DND-41 (cell line): ENCODE data around the gene DTYMK.

Experiments used
- EZH2 ChIP-seq: IDR thresholded peaks from 3 replicates; pipeline ENCODE4 v1.6.1; 2012; ENCODE audit warnings: borderline replicate concordance, low read depth, mild to moderate bottlenecking, moderate library complexity, low read length, inconsistent platforms; ENCODE audit not compliant: severe bottlenecking
- TF ChIP-seq, protein P1 (sequence below): IDR thresholded peaks from 2 replicates; pipeline ENCODE4 v1.5.1; 2012; ENCODE audit warnings: borderline replicate concordance, low read length, moderate library complexity, mild to moderate bottlenecking; ENCODE audit not compliant: poor library complexity, severe bottlenecking; ENCODE audit errors: extremely low read depth

DNA sequence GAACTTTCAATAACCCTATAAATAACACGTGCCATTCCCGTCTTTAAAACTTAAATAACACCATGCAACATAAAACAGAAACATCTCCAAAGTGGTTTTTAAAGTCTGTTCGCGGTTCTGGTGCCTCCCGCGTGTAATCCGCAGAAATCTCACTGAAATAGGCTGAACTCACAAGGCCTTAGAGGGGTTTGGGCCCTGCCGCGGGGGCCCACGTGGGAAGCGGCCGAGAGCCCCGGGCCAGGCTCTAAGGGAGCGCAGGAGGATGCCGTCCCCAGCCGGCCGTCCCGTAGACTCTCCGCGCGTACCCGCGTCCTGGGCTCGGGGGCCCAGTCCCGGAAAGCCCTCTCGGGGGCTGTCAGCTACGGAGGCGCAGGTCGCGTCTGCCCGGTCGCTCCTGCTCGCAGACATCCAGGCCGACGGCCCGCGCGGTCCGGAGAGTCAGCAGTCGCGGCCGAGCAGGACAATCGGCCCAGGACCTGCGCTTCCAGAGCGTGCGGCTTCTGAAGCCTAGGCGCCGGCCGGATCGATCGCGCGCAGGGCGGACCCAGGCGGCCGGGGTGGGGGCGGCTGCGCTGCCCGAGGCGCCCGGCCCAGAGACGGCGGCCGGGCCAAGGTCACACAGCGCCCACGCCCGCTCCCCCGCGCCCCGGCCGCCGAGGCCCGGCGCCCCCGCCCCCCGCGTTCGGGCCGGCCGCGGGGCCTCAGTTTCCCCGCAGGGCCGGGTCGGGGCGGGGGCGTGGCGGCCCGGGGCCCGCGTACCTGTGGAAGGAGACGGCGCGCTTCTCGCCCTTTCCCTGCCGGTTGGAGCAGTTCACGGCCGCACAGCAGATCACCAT, 50.2 kb downstream of the DTYMK start:
- TF ChIP-seq, protein P1, sequence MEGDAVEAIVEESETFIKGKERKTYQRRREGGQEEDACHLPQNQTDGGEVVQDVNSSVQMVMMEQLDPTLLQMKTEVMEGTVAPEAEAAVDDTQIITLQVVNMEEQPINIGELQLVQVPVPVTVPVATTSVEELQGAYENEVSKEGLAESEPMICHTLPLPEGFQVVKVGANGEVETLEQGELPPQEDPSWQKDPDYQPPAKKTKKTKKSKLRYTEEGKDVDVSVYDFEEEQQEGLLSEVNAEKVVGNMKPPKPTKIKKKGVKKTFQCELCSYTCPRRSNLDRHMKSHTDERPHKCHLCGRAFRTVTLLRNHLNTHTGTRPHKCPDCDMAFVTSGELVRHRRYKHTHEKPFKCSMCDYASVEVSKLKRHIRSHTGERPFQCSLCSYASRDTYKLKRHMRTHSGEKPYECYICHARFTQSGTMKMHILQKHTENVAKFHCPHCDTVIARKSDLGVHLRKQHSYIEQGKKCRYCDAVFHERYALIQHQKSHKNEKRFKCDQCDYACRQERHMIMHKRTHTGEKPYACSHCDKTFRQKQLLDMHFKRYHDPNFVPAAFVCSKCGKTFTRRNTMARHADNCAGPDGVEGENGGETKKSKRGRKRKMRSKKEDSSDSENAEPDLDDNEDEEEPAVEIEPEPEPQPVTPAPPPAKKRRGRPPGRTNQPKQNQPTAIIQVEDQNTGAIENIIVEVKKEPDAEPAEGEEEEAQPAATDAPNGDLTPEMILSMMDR: no peak
- TF ChIP-seq EZH2: no peak
